AG08396 (cell line): ENCODE results near the gene DUSP10.

Source experiments
- DNase-seq: peaks from one replicate; pipeline ENCODE4 v3.0.0; 2012; ENCODE audit warnings: low spot score, mixed read lengths

DUSP10 gene

GRCh38 chr1:221729771-221730330, 12.0 kb downstream of the DUSP10 start:
- no peak for DNase-seq

- no peak for DNase-seq
Measured at GRCh38 chr1:221728037-221728505, 13.8 kb downstream of the DUSP10 start.

GRCh38 chr1:221727146-221728036, 14.5 kb downstream of the DUSP10 start:
- no peak for DNase-seq

GRCh38 chr1:221725735-221726672, 15.9 kb downstream of the DUSP10 start:
- no peak for DNase-seq

GRCh38 chr1:221724931-221725605, 16.8 kb downstream of the DUSP10 start:
- DNase-seq: peak; percentile 40

- no peak for DNase-seq
Measured at GRCh38 chr1:221723848-221724236, 18.0 kb downstream of the DUSP10 start.

- DNase-seq: no peak
Measured at GRCh38 chr1:221723018-221723847, 18.7 kb downstream of the DUSP10 start.

- no peak for DNase-seq
Measured at GRCh38 chr1:221722254-221723017, 19.5 kb downstream of the DUSP10 start.

GRCh38 chr1:221720545-221720944, 21.3 kb downstream of the DUSP10 start:
- no peak for DNase-seq

- no peak for DNase-seq
Measured at GRCh38 chr1:221719987-221720386, 21.9 kb downstream of the DUSP10 start.

GRCh38 chr1:221719278-221719597, 22.7 kb downstream of the DUSP10 start:
- no peak for DNase-seq

GRCh38 chr1:221718381-221719277, 23.3 kb downstream of the DUSP10 start:
- DNase-seq: peak; percentile 20

- no peak for DNase-seq
Measured at GRCh38 chr1:221717485-221717853, 24.4 kb downstream of the DUSP10 start.

GRCh38 chr1:221716713-221717484, 25.0 kb downstream of the DUSP10 start:
- DNase-seq: no peak

GRCh38 chr1:221715321-221716169, 26.3 kb downstream of the DUSP10 start:
- no peak for DNase-seq

- DNase-seq: no peak
Measured at GRCh38 chr1:221714227-221715152, 27.4 kb downstream of the DUSP10 start.
